Chondrocyte (in vitro differentiated cells): ENCODE results near the gene AKAP13. TPM values are rescaled to one million over a fixed set of nuclear protein-coding genes. Genes with fewer than 3 reads are reported as not detected.

ENCODE experiments used
- DNase-seq: peaks from one replicate; pipeline ENCODE4 v3.0.0; 2021; ENCODE audit warnings: mixed read lengths, low spot score
- H3K27ac Mint-ChIP-seq: one replicate; pipeline ENCODE4 v1.8.0; 2021; ENCODE audit warnings: mild to moderate bottlenecking, moderate library complexity, mixed read lengths; ENCODE audit not compliant: unreplicated experiment
- H3K27me3 Mint-ChIP-seq: 2 replicates; pipeline ENCODE4 v1.8.0; 2021; ENCODE audit warnings: low read depth, mixed read lengths
- H3K36me3 Mint-ChIP-seq: 2 replicates; pipeline ENCODE4 v1.8.0; 2021; ENCODE audit warnings: low read depth, mixed read lengths
- H3K4me1 Mint-ChIP-seq: 2 replicates; pipeline ENCODE4 v1.8.0; 2021; ENCODE audit warnings: low read depth, mild to moderate bottlenecking, mixed read lengths
- H3K4me3 Mint-ChIP-seq: one replicate; pipeline ENCODE4 v1.8.0; 2021; ENCODE audit warnings: mild to moderate bottlenecking, moderate library complexity, mixed read lengths; ENCODE audit not compliant: unreplicated experiment
- H3K9me3 Mint-ChIP-seq: 2 replicates; pipeline ENCODE4 v1.8.0; 2021; ENCODE audit warnings: low read depth, mixed read lengths
- CTCF ChIP-seq: fragments of 200-600 bp; sonication (generic); IDR thresholded peaks from 2 replicates; pipeline ENCODE4 v1.5.0; 2021; ENCODE audit warnings: antibody characterized with exemption, mild to moderate bottlenecking, moderate library complexity
- total RNA-seq: library from RNA; stranded (reverse); gene quantifications from 3 replicates; pipeline ENCODE4 v1.2.1, GENCODE V29; 2021

Gene AKAP13
- total RNA-seq, 1 donor from 2014 or later, result 80.6 TPM

DNA sequence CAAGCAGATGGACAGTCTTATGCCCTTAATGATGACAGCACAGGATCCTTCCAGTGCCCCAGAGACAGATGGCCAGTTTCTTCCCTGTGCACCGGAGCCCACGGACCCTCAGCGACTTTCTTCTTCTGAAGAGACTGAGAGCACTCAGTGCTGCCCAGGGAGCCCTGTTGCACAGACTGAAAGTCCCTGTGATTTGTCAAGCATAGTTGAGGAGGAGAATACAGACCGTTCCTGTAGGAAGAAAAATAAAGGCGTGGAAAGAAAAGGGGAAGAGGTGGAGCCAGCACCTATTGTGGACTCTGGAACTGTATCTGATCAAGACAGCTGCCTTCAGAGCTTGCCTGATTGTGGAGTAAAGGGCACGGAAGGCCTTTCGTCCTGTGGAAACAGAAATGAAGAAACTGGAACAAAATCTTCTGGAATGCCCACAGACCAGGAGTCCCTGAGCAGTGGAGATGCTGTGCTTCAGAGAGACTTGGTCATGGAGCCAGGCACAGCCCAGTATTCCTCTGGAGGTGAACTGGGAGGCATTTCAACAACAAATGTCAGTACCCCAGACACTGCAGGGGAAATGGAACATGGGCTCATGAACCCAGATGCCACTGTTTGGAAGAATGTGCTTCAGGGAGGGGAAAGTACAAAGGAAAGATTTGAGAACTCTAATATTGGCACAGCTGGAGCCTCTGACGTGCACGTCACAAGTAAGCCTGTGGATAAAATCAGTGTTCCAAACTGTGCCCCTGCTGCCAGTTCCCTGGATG, 198.7 kb downstream of the AKAP13 start:
- Mint-ChIP-seq H3K4me1 (peaks cover 36% of the 10 kb centered on the region), H3K4me3 (no peak overlapping the region), H3K27ac (no peak overlapping the region), H3K9me3 (no peaks in the 10 kb centered on the region), H3K27me3 (no peaks in the 10 kb centered on the region), H3K36me3 (peaks cover 29% of the 10 kb centered on the region)
- TF ChIP-seq CTCF, result no peak
- DNase-seq, result no peak

DNA sequence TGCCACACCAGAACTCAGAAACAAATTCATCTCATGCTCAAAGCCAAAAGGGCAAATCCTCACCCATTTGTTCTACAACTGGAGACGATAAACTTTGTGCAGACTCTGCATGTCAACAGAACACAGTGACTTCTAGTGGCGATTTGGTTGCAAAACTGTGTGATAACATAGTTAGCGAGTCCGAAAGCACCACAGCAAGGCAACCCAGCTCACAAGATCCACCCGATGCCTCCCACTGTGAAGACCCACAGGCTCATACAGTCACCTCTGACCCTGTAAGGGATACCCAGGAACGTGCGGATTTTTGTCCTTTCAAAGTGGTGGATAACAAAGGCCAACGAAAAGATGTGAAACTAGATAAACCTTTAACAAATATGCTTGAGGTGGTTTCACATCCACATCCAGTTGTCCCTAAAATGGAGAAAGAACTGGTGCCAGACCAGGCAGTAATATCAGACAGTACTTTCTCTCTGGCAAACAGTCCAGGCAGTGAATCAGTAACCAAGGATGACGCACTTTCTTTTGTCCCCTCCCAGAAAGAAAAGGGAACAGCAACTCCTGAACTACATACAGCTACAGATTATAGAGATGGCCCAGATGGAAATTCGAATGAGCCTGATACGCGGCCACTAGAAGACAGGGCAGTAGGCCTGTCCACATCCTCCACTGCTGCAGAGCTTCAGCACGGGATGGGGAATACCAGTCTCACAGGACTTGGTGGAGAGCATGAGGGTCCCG, 199.7 kb downstream of the AKAP13 start:
- H3K9me3 Mint-ChIP-seq, result no peaks in the 10 kb centered on the region
- H3K4me3 Mint-ChIP-seq, result no peak overlapping the region
- TF ChIP-seq CTCF, result no peak
- peaks cover 29% of the 10 kb centered on the region for H3K36me3 Mint-ChIP-seq
- no peaks in the 10 kb centered on the region for H3K27me3 Mint-ChIP-seq
- H3K27ac Mint-ChIP-seq, result no peak overlapping the region
- peaks cover 41% of the 10 kb centered on the region for H3K4me1 Mint-ChIP-seq
- DNase-seq, result no peak

GRCh38 chr15:85580879-85581278, 200.5 kb downstream of the AKAP13 start:
- Mint-ChIP-seq H3K27ac (no peak overlapping the region), H3K4me3 (no peak overlapping the region), H3K36me3 (peaks cover 29% of the 10 kb centered on the region), H3K4me1 (peaks cover 39% of the 10 kb centered on the region), H3K9me3 (no peaks in the 10 kb centered on the region), H3K27me3 (no peaks in the 10 kb centered on the region)
- no peak for DNase-seq
- TF ChIP-seq CTCF, result no peak

- H3K27ac Mint-ChIP-seq, result no peak overlapping the region
- H3K27me3 Mint-ChIP-seq, result no peaks in the 10 kb centered on the region
- TF ChIP-seq CTCF, result no peak
- H3K36me3 Mint-ChIP-seq, result peaks cover 29% of the 10 kb centered on the region
- H3K9me3 Mint-ChIP-seq, result no peaks in the 10 kb centered on the region
- no peak for DNase-seq
- no peak overlapping the region for H3K4me3 Mint-ChIP-seq
- peaks cover 33% of the 10 kb centered on the region for H3K4me1 Mint-ChIP-seq
Observed at GRCh38 chr15:85581495-85581894, 201.1 kb downstream of the AKAP13 start.

- Mint-ChIP-seq H3K4me1 (peaks cover 37% of the 10 kb centered on the region), H3K27ac (no peak overlapping the region), H3K36me3 (peaks cover 31% of the 10 kb centered on the region), H3K4me3 (no peak overlapping the region), H3K9me3 (no peaks in the 10 kb centered on the region), H3K27me3 (no peaks in the 10 kb centered on the region)
- TF ChIP-seq CTCF, result no peak
- DNase-seq, result no peak
Observed at GRCh38 chr15:85582131-85583079, 202.0 kb downstream of the AKAP13 start.
